ENCODE results near the gene SLC2A9.

DNA sequence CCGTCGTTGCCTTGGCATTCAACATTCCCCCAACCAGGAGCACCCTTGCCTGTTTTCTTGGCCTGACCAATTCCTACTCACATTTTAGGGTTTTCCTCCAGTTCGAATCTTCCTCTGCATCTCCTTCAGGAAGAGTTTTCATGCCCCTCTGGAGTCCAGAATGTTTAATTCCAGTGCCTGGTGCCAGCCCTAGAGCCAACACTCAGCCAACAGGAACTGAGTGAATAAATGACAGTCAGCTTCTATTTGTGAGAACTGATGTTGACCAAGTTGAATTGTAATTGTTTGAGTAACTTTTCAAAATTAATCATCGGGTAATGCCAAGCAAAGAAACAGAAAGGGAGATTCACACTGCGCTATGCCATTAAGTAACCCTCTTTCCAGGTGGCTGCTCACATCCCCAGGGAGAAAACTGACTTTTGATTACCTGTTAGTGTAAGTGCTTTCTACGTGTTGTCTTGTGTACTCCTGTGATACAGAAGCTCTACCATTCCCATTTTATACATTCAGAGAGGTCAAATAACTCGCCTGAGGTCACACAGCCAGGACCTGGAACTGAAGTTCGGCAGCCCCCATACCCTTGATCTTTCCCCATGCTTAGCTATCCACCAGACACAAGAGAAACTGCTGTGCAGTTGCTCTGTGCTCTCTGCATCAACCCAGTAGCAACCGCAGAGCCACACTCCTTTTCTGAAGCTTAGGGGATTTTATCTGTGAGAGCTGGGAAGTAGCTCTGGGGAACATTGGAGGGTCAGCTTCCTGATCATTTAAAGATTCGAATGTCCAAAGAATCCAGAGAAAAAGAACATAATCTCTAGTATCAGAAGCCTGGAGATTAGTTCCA lies 19.0 kb upstream of the SLC2A9 start:
- TF ChIP-seq POLR2AphosphoS5 (IDR thresholded peaks at IDR 0.05), result no peak
- TF ChIP-seq, protein P1, sequence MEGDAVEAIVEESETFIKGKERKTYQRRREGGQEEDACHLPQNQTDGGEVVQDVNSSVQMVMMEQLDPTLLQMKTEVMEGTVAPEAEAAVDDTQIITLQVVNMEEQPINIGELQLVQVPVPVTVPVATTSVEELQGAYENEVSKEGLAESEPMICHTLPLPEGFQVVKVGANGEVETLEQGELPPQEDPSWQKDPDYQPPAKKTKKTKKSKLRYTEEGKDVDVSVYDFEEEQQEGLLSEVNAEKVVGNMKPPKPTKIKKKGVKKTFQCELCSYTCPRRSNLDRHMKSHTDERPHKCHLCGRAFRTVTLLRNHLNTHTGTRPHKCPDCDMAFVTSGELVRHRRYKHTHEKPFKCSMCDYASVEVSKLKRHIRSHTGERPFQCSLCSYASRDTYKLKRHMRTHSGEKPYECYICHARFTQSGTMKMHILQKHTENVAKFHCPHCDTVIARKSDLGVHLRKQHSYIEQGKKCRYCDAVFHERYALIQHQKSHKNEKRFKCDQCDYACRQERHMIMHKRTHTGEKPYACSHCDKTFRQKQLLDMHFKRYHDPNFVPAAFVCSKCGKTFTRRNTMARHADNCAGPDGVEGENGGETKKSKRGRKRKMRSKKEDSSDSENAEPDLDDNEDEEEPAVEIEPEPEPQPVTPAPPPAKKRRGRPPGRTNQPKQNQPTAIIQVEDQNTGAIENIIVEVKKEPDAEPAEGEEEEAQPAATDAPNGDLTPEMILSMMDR (IDR thresholded peaks at IDR 0.05), result no peak
